Epithelial cell of proximal tubule (primary cell): ENCODE data around the gene PTBP1. TPM values are rescaled to one million over a fixed set of nuclear protein-coding genes. Genes with fewer than 3 reads are reported as not detected.
"Not testable (repeated sequence)": the region's sequence is repeated elsewhere in the genome, so short reads cannot be mapped to it uniquely, and the experiment has no call there.

Source experiments
- DNase-seq: peaks from one replicate; pipeline ENCODE4 v3.0.0-alpha.2; 2011; ENCODE audit warnings: low read depth
- H3K4me3 ChIP-seq: 2 replicates; pipeline ENCODE4 v1.5.1; 2011; ENCODE audit warnings: low read depth, mild to moderate bottlenecking, low read length
- total RNA-seq: library from RNA; depleted of rRNA; stranded (reverse); fragments of >200 nt; gene quantifications from 2 replicates; pipeline ENCODE4 v1.2.3, GENCODE V29; 2015
- TF ChIP-seq, protein P1 (sequence below): conservative IDR thresholded peaks from 2 replicates; pipeline ENCODE4 v1.5.1; 2012; ENCODE audit warnings: low read depth, mild to moderate bottlenecking, low read length

The PTBP1 gene
- total RNA-seq, 1 donor from 2014 or later = 186 TPM

DNA sequence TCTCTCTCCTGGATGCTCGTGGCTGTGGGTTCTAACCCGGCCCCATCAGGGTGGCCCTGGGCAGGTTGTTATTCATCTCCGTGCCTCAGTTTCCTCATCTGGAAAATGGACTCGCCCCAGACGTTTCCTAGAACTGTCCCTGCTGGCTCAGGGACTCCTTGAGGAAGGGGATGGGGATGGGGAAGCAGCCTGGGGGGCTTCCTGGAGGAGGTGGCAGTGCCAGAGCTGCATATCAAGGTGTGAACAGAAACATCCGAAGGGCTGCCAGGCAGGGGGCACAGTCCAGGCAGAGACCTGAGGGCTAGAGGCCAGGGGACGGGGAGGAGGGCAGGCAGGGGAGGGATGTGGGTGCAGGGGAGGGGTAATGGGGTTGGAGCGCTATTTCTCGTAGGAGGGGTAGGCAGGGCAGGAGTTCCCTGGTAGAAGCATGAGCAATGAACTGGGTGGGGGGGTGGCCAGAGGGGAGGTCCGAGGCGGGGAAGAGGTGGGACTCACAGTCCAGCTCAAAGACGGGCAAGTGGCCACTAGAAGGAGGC lies 51.2 kb downstream of the PTBP1 start:
- no peak overlapping the region for H3K4me3 ChIP-seq
- TF ChIP-seq, protein P1, sequence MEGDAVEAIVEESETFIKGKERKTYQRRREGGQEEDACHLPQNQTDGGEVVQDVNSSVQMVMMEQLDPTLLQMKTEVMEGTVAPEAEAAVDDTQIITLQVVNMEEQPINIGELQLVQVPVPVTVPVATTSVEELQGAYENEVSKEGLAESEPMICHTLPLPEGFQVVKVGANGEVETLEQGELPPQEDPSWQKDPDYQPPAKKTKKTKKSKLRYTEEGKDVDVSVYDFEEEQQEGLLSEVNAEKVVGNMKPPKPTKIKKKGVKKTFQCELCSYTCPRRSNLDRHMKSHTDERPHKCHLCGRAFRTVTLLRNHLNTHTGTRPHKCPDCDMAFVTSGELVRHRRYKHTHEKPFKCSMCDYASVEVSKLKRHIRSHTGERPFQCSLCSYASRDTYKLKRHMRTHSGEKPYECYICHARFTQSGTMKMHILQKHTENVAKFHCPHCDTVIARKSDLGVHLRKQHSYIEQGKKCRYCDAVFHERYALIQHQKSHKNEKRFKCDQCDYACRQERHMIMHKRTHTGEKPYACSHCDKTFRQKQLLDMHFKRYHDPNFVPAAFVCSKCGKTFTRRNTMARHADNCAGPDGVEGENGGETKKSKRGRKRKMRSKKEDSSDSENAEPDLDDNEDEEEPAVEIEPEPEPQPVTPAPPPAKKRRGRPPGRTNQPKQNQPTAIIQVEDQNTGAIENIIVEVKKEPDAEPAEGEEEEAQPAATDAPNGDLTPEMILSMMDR = no peak
- no peak for DNase-seq

DNA sequence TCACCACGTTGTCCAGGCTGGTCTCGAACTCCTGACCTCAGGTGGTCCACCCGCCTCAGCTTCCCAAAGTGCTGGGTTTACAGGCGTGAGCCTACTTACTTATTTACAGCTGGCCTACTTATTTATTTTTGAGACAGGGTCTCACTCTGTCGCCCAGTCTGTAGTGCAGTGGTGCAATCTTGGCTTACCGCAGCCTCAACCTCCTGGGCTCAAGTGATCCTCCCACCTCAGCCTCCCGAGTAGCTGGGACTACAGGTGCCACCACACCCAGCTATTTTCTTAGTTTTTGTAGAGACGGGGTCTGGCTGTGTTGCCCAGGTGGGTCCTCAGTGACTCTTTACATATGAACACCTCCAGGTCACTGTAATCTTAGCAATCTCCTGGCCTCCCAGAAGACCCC lies 51.9 kb downstream of the PTBP1 start:
- H3K4me3 ChIP-seq, DNase-seq: not testable (repeated sequence)

DNA sequence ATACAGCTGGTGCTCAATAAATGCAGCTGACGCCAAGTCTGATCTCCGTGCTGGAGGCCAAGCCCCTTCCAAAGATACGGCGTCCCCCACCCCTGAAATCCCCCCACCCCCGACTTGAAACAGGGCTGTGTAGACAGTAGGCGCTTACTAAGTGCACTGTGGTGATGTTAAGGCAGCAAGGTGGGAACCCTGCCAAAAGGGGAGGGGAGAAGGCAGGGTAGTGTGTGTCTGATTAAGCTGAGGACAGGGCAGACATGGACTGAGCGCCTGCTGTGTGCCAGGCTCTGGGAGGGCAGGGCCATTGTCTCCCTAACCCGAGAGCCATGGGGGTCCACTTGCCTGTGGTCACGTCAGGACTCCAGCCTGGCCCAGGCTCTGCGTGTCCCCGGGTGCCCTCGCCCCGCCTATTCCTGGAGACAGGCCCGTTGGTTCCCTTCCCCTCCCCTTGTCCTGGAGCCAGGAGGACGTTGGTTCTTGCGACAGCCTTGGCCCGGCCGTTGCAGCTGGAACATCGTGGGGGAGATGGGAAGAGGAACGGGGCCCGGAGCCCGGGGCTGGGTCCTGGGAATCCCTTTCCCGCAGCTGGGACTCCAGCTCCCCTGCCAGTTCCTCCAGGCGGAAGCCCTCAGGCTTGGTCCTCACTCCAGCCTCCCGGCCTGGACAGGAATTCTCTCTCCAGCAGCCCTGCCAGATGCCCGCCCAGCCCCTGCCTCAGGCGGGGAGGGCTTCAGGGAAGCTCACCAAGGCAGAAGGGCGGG lies 53.1 kb downstream of the PTBP1 start:
- H3K4me3 ChIP-seq = no peak overlapping the region
- TF ChIP-seq, protein P1 = no peak
- DNase-seq = no peak

DNA sequence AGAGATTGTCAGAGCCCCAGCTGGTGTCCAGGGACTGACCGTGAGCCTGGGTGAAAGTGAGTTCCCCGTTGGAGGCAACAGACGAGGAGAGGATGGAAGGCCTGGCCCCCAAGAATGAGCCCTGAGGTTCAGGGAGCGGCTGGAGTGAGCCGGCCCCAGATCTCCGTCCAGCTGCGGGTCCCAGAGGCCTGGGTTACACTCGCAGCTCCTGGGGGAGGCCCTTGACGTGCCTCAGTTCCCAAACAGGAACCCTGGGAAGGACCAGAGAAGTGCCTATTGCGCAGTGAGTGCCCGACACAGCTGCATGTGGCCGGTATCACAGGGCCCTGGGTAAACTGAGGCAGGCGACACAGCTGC lies 53.7 kb downstream of the PTBP1 start:
- TF ChIP-seq, protein P1 = no peak
- no peak overlapping the region for H3K4me3 ChIP-seq
- DNase-seq = no peak

DNA sequence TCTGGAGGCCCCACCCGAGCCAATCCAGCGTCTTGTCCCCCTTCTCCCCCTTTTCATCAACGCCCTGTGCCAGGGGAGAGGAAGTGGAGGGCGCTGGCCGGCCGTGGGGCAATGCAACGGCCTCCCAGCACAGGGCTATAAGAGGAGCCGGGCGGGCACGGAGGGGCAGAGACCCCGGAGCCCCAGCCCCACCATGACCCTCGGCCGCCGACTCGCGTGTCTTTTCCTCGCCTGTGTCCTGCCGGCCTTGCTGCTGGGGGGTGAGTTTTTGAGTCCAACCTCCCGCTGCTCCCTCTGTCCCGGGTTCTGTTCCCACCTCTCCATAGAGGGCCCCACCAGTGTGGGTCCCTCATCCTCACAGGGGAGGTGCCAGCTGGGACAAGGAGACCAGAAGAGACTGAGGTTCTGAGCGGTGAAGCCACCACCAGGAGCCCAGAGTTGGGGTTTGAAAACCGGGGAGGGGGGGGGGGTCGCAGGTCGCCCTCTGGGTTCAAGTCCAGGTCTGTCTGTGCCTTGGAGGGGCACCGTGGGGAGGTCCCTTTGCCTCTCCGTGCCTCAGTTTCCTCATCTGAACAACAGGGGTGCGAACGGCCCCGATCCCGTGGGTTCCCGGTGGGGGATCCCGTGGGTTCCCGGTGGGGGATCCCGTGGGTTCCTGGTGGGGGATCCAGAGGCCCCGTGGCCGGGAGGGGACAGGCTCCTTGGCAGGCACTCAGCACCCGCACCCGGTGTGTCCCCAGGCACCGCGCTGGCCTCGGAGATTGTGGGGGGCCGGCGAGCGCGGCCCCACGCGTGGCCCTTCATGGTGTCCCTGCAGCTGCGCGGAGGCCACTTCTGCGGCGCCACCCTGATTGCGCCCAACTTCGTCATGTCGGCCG lies 55.1 kb downstream of the PTBP1 start, which contains the start of gene ELANE:
Gene ELANE, plus strand, starts transcription at position 168 of the 878 bp plus-strand sequence. Its CDS starts 26 bp downstream, at position 194.
- TF ChIP-seq, protein P1 = no peak
- no peak for DNase-seq
- H3K4me3 ChIP-seq = no peak within 1 kb of the TSS

DNA sequence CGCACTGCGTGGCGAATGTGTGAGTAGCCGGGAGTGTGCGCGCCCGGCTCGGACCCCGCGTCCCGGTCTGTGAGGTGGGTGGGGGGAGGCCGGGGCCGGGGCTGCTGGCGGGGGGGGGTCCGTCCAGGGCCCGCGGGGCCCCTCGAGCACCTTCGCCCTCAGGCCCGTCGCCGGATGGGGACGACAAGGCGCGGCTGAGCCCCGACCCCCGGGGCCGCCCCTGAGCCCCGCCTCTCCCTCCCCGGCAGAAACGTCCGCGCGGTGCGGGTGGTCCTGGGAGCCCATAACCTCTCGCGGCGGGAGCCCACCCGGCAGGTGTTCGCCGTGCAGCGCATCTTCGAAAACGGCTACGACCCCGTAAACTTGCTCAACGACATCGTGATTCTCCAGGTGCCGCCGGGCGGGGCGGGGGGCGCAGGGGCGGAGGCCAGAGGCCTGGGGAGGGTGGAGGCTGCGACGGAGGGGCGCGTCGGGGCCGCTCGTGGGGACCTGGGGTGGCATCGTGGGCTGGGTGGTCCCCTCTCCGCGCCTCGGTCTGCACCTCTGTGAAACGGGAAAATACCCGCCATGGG lies 55.8 kb downstream of the PTBP1 start:
- no peak for DNase-seq
- TF ChIP-seq, protein P1 = no peak
- no peak overlapping the region for H3K4me3 ChIP-seq

DNA sequence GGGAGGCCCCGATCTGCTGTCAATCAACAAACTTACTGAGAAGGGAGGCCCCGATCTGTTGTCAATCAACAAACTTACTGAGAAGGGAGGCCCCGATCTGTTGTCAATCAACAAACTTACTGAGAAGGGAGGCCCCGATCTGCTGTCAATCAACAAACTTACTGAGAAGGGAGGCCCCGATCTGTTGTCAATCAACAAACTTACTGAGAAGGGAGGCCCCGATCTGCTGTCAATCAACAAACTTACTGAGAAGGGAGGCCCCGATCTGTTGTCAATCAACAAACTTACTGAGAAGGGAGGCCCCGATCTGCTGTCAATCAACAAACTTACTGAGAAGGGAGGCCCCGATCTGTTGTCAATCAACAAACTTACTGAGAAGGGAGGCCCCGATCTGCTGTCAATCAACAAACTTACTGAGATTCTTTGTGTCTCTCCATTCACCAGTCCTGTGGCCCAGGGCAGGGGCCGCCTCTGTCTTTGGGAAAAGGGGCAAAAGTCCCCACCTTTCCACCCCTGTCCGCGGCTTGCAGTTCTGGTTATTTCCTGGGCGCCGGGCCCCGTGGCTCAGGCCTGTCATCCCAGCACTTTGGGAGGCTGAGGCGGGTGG lies 56.5 kb downstream of the PTBP1 start:
- DNase-seq, H3K4me3 ChIP-seq: not testable (repeated sequence)
